H7 (cell line): Measurements from ENCODE around the gene HLF. TPM values are rescaled to one million over a fixed set of nuclear protein-coding genes. Genes with fewer than 3 reads are reported as not detected.

Source experiments
- DNase-seq: peaks from one replicate; pipeline ENCODE4 v3.0.0; 2012
- H3K27me3 ChIP-seq: 2 replicates; pipeline ENCODE4 v1.6.0; 2011; ENCODE audit warnings: mild to moderate bottlenecking, low read length; ENCODE audit not compliant: control insufficient read depth, insufficient read depth
- H3K36me3 ChIP-seq: replicated peaks from 2 replicates; pipeline ENCODE4 v1.5.1; 2011; ENCODE audit warnings: low read length; ENCODE audit not compliant: control insufficient read depth, insufficient read depth
- H3K4me3 ChIP-seq: 2 replicates; pipeline ENCODE4 v1.5.1; 2011; ENCODE audit warnings: low read depth, mild to moderate bottlenecking, control low read depth, low read length, moderate library complexity; ENCODE audit not compliant: insufficient read depth
- total RNA-seq: library from RNA; depleted of rRNA; stranded (reverse); fragments of >200 nt; shearing (Covaris generic); gene quantifications from 2 replicates; pipeline ENCODE4 v1.2.3, GENCODE V29; 2014

HLF gene
- total RNA-seq, 1 experiment from 2014 or later = 0.55 TPM

- Histone ChIP-seq H3K36me3 (no peaks in the 10 kb centered on the region), H3K27me3 (no peaks in the 10 kb centered on the region), H3K4me3 (no peak overlapping the region)
- no peak for DNase-seq
These were observed 33.5 kb downstream of the HLF start for GRCh38 chr17:55298111-55298730.

GRCh38 chr17:55299162-55299838 lies 34.5 kb downstream of the HLF start:
- Histone ChIP-seq H3K36me3 (no peaks in the 10 kb centered on the region), H3K27me3 (no peaks in the 10 kb centered on the region), H3K4me3 (no peak overlapping the region)
- no peak for DNase-seq

GRCh38 chr17:55299890-55300289 lies 35.1 kb downstream of the HLF start:
- H3K27me3 ChIP-seq = no peaks in the 10 kb centered on the region
- DNase-seq = no peak
- H3K4me3 ChIP-seq = no peak overlapping the region
- H3K36me3 ChIP-seq = no peaks in the 10 kb centered on the region

- no peak for DNase-seq
- no peaks in the 10 kb centered on the region for H3K27me3 ChIP-seq
- H3K36me3 ChIP-seq = no peaks in the 10 kb centered on the region
- no peak overlapping the region for H3K4me3 ChIP-seq
These were observed 35.9 kb downstream of the HLF start for GRCh38 chr17:55300479-55301290.

- no peaks in the 10 kb centered on the region for H3K36me3 ChIP-seq
- no peak overlapping the region for H3K4me3 ChIP-seq
- no peak for DNase-seq
- no peaks in the 10 kb centered on the region for H3K27me3 ChIP-seq
These were observed 37.0 kb downstream of the HLF start for GRCh38 chr17:55301521-55302406.

- no peaks in the 10 kb centered on the region for H3K36me3 ChIP-seq
- no peak overlapping the region for H3K4me3 ChIP-seq
- H3K27me3 ChIP-seq = no peaks in the 10 kb centered on the region
- no peak for DNase-seq
These were observed 37.6 kb downstream of the HLF start for GRCh38 chr17:55302407-55302787.

GRCh38 chr17:55303008-55303493 lies 38.3 kb downstream of the HLF start:
- Histone ChIP-seq H3K27me3 (no peaks in the 10 kb centered on the region), H3K4me3 (no peak overlapping the region)

GRCh38 chr17:55303701-55304145 lies 39.0 kb downstream of the HLF start:
- H3K4me3 ChIP-seq = no peak overlapping the region
- H3K36me3 ChIP-seq = no peaks in the 10 kb centered on the region
- no peak for DNase-seq
- no peaks in the 10 kb centered on the region for H3K27me3 ChIP-seq

More at GRCh38 chr17:55303008-55303493, 38.3 kb downstream of the HLF start:
- H3K36me3 ChIP-seq = no peaks in the 10 kb centered on the region
- DNase-seq = no peak

- no peaks in the 10 kb centered on the region for H3K36me3 ChIP-seq
- no peak for DNase-seq
- no peaks in the 10 kb centered on the region for H3K27me3 ChIP-seq
- no peak overlapping the region for H3K4me3 ChIP-seq
These were observed 39.6 kb downstream of the HLF start for GRCh38 chr17:55304171-55304859.

GRCh38 chr17:55305321-55306087 lies 40.7 kb downstream of the HLF start:
- no peak for DNase-seq
- no peaks in the 10 kb centered on the region for H3K36me3 ChIP-seq
- no peaks in the 10 kb centered on the region for H3K27me3 ChIP-seq
- H3K4me3 ChIP-seq = no peak overlapping the region

GRCh38 chr17:55307879-55308278 lies 43.1 kb downstream of the HLF start:
- DNase-seq = no peak
- H3K36me3 ChIP-seq = no peaks in the 10 kb centered on the region
- H3K4me3 ChIP-seq = no peak overlapping the region
- no peaks in the 10 kb centered on the region for H3K27me3 ChIP-seq

GRCh38 chr17:55308613-55309391 lies 44.0 kb downstream of the HLF start:
- Histone ChIP-seq H3K36me3 (no peaks in the 10 kb centered on the region), H3K27me3 (no peaks in the 10 kb centered on the region), H3K4me3 (no peak overlapping the region)
- no peak for DNase-seq
